ENCODE results near the gene ARL6IP4.

ARL6IP4 gene

DNA sequence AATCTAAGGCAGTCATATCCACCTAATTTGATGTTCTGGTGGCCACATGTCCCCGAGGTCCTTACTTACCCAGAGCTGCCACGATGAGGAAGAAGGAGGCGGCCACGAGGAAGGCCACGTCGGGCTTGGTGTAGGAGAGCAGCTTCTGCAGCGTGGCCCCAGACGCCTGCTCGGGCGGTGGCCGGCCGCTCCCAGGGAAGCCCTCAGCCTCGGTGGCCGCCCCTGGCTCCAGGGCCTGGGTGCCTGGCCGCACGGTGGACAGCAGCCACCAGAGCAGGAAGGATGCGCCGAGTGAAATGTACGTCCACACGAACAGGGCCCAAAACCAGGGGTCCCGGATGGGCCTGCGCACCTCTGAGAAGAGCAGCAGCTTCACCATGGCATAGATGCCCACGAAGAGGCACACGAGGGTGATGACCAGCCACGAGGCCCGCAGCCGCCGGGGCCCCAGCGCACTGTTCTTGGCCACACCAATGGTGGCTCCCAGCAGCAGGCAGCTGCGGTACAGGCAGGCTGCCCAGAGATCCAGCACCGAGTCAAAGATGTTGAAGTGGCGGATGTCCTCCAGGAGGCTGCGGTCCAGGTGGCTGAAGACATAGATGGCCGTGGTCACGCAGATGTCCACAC lies 20.8 kb upstream of the ARL6IP4 start:
- no peak for DNase-seq

DNA sequence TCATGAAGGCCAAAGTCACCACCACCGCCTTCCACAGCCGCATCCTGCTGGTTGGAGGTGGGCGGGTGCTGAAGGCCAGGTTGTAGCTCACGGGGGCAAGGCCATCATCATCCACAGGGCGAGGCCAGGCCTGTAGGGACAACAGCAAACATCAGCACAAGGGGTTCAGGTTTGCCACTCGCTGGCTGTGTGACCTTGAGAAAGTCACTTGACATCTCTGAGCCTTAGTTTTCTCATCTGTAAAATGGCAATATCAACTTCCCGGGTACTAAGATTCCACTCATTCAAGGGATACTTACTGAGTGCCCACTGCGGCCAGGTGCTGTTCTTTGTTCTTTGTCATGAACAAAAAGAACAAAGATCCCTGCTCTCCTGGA lies 20.3 kb upstream of the ARL6IP4 start:
- DNase-seq = no peak

DNA sequence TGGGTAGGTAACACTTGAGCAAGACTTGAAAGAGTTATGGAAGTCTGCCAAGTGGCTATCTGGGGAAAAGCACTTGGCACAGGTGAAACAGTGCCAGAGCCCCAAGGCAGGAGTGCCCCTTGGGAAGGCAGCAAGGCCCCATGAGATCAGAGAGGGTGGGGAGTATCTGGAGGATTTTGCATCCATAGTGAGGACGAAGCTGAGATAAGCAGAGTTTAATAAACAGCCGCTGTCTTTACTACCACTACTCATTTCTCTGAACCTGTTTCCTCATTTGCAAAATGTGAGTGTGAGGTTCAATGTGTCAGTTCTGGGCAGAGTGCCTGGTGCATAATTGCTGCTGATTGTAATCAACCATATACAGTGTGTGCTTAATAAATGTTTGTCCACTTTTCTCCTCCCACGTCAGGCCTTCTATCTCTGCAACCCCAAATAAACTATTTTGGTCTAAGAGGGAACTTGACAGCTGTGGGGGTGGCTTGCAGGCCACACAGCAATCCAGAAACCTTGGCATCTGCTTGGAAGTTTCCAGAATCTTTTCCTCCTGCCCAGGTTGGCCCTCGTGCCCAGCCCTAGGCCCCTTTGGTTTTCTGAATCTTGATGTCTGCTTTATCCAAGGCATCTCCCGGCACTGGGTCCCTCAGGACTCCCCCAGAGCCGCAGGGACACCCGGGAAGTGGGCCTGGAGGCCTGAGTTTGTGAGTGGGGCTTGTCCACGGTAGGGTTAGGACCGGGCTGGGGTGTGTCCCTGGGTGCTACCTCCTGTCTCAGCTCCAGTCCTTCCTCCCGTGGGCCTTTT lies 18.8 kb upstream of the ARL6IP4 start:
- no peak for DNase-seq

DNA sequence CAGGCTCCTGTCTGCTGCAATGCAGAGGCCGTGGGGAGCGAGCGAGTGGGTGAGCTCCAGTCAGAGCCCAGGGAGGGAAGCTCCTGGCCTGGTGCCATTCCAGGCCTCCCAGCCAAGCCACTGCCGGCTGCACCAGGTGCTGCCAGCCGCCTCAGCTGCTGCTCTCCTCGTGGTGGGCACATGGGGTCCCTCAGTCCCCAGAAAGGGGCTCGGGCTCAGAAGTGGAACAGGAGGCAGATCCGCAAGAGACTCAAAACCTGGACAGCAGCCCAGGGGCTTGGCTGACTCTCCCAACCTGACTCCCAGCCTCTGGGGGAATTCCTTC lies 16.6 kb upstream of the ARL6IP4 start:
- no peak for DNase-seq

DNA sequence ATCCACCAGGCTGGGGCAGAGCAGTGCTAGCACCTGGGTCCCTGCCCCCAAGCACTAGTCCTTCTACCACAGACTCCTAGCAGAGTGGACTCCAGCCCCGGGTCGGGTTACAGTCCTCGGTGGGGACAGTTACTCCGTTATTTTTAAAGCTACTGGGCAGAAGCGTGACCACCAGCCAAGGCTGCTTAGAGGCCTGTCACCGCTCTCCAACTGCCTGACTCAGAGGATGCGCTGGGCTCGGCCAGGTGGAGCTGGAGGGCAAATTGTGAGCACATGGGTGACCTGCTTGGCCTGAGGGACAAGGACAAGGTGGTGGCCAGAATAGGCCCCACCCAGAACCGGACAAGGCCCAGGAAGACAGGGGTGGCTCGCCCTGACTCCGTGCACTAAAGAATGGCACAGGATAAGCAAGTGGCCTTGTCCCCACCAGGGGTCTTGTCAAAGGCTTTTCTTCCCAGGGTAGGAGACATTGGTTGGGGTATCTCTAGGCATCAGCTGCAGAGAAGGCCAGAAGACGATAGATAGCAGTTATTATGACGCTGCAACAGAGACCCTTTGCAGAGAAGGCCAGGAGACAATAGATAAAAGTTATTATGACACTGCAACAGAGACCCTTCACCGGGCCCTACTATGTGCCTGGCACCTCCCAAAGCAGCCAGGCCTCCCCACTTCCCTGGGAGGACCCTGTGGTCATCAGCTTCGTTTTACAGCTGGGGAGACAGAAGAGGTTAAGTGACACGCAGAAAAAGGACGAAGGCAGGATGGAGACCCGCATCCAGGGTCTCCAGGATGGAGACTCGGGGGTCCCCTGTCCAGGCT lies 15.8 kb upstream of the ARL6IP4 start:
- DNase-seq = no peak

DNA sequence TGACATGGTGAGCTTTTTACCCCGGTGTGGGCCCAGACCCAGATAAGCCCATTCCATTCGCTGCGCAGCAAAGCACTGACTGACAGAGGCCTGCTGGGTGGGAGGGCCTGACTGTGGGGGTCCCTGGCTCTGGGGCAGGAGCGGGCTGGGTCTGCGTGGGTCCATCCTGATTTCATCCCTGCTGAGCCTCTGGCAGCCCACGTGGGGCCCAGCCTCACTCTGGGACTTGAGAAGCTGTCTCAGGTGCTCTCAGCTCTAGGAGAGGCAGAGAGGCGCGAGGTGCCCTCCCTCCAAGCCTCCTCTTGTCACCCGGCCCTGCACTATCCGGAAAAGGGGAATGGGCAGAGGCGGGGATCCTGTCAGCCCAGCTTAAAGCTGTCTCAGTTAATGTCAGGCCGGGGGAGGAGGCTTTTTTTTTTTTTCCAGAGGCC lies 15.1 kb upstream of the ARL6IP4 start:
- DNase-seq = no peak

DNA sequence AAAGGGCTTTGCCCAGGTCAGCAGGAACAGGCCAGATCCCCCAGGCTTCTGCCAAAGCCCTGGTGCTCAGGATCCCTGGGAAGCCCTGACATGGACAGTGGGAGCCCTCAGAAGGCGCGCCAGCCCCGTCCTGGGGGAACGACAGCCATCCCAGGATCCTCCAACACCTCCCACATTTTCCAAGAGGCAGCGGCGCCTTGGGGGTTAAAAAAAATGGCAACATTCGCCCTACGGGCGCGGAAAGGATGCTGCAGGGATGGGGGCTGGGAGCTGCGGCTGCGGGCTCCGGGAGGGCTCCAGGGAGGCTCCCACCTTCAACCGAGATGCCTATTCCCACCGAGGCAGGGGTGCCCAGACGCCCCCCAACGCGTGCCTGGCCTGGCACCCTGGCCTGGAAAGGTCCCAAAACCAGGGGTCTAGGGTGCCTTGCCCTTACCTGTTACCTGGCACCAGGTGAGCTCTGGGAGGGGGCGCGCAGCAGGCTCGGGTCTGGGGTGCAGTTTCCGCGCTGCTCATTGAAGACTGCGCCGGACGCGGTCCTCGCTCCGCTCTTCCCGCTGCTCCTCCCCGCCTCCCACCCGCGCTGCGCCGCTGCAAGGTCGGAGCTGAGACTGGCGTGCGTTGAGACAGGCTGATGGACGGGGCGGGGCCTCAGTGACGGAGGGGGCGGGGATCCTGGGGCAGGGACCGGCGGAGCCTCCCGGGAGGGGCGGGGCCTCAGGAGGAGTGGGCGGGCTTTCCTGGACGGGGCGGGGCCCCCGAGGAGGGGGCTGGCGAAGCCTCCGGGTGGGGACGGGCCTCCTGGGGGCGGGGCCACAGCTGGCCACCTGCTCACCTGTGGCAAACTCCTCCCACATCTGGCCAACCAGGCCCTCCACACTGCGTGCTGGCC lies 14.4 kb upstream of the ARL6IP4 start, which contains the start of gene ABCB9:
ABCB9 (minus strand) TSS at position 613 of the 892 bp plus-strand sequence. CDS start 6,228 bp downstream, outside the sequence.
- DNase-seq = peak; percentile 92

DNA sequence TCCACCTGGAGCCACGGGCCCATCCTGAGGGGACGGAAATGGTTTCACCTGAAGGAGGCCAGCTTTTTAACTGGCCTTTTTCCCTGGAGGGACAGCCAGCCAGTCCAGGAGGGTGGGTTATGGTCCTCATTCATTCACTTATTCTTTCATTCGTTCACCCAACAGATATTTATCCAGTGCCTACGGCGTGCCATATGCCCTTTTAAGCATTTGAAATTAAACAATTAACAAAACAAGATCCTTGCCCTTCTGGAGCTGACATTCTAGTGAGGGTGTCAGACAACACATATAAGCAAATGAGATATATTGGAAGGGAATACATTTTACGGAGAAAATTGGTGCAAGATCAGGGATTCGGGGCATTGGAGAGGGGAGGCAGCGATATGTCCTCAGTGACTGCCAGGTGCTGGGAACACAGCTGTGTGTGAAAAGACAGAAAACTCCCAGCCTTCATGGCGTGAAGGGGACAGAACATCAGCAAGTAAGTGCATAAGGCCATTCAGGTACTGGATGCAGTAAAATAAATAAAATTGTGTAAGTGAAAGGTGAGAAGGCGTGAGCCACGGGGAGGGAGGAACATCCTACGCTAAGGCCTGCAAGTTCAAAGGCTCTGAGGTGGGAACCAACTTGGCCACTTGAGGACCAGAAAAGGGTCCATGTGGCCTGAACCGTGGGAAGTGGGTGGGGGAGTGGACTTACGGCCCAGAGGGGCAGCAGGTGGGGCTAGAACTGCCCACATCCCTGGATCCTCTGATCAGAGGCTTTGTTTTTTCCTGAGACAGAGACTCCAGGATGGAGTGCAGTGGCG lies 13.5 kb upstream of the ARL6IP4 start:
- DNase-seq = no peak

DNA sequence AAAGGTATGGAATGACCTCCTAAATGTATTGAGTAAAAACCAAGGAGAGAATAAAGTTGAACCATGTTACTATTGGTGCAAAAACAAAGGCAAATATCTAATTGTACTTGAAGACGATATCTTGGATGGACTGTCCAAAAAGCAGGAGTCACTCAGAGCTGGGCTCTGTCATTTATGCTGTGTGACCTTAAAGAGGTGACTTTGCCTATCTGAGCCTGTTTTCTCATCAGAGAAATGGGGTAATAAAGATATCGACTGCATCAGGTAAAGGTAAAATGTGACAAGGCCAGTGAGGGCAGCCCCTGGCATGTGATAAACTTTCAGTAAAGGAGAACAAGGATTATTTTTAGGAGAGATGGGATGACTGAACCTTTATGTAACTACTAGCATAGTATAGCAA lies 12.4 kb upstream of the ARL6IP4 start:
- no peak for DNase-seq

DNA sequence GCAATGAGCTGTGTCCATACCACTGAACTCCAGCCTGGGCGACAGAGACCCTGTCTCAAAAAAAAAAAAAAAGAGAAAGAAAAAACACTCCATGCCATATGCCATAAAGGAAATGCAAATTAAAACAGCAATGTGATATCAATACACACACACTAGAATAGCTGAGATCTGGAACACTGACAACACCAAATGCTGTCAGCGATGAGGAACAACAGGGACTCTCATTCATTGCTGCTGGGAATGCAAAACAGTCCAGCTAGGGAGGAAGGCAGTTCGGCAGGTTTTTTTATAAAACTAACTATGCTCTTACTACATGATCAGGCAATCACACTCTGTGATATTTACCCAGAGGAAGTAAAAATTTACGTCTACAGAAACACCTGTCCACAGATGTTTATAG lies 10.8 kb upstream of the ARL6IP4 start:
- DNase-seq = no peak

DNA sequence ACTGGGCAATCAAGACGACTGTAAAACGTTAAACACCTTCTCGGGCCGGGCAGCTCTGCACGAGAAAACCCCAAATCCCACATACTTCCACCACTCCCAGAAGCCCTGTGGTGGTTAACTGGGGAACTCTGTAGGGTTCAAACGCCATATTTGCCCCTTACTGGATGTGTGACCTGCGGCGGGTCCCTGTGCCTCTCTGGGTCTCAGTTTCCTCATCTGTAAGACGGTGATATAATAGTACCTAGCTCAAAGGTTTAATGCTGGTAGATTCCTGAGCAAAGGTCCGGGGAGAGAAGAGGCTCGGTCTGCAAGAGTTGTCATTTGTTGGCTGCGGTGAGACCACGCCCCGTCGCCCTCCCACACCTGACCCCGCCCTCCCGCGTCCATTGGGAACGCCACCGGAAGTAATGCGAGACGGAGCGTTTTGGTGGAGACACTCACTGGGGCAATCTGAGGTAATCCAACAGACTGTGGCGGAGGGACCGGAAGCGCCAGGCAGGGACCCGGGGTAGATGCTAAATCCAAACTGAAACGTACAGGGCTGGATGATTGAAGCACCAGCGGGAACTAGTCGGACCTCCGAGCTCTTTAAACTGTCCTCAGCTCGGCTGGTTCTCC lies 6.1 kb upstream of the ARL6IP4 start:
- DNase-seq = peak; percentile 100

DNA sequence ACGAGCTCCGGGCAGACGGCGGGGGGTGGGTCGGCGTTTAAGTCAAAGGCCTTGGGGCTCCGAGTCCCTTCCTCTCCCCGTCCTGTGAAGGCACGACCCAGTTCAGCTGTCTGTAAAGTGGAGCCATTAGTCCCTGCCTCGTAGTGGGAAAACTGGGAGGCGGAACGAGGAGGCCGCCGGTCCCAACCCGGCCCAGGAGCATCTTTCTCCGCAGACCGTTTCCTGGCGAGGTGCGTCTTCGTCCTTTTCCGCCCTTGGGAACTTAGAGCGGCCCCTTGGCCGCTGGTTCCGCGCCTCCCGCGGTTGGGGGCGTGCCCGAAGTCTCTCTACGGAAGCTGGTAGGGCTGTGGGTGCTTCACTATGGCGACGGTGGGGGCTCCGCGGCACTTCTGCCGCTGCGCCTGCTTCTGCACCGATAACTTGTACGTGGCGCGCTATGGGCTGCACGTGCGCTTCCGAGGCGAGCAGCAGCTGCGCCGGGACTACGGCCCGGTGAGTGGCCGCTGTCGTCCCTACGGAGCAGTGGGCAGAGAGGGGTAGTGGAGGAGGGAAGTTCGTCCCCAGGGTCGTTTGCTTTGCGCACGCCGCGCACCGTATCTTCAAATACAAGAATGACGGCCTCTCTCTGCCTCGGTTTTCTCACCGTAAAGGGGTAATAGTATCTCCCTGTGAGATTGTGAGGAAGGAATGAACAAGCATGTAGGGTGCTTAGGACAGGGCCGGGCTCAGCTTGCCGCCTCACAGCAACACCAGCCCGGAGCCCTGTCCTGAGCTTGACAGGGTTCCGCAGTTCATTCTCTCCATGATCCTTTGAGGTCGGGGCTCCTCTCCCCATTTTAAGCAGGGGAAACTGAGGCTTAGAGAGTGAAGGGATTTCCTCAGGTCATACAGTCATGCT lies 5.3 kb upstream of the ARL6IP4 start, which contains the start of gene OGFOD2:
OGFOD2 (plus strand) TSS at position 353 of the 898 bp plus-strand sequence; CDS start at position 361, 8 bp downstream.
- peak; percentile 87 for DNase-seq

DNA sequence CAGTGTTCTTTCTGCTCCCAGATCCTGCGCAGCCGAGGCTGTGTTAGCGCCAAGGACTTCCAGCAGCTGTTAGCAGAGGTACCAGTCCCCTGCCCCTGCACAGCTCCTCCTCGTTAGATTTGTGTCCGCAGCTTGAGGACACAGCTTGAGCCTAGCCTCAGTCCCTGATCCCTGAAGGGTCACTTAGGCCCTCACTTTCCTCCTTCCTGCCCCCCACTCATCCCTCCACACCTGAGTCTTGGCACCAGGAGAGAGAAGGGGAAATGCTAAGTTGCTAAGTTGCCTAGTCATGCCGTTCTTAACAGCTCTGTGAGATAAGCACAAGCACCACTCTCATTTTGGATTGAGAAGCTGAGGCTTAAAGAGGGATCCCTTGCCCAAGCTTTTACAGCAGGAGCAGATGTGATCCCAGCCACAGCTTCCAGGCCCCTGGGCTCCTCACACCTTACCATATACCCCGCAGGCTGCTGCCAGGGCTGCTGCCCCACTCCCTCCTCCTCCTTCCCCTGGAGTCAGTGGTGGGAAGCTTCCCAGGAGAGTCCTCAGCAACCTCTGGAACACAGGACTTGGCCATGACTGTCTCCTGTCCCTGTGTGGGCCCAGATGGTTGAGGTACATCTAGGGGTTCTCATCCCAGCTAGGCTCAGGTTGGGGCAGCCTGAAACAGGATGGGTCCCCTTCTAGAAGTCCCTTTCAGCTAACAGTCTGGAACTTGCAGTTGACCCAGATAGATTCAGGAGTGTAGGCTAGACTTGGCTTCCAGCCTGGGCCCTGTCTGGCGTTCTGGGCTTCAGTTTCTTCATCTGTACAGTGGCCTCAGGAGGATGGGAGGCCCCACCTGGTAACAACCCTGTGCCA lies 4.5 kb upstream of the ARL6IP4 start:
- DNase-seq = no peak

DNA sequence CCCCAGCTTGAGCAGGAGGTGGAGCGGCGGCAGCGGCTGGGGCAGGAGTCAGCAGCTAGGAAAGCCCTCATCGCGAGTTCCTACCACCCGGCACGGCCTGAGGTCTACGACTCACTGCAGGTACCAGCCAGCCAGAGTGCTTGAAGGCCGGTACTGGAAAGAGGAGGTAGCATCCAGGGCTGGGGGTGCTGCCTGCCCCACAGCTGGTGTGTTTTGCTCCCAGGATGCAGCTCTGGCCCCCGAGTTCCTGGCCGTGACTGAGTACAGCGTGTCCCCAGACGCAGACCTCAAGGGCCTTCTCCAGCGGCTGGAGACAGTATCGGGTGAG lies 3.9 kb upstream of the ARL6IP4 start:
- no peak for DNase-seq

DNA sequence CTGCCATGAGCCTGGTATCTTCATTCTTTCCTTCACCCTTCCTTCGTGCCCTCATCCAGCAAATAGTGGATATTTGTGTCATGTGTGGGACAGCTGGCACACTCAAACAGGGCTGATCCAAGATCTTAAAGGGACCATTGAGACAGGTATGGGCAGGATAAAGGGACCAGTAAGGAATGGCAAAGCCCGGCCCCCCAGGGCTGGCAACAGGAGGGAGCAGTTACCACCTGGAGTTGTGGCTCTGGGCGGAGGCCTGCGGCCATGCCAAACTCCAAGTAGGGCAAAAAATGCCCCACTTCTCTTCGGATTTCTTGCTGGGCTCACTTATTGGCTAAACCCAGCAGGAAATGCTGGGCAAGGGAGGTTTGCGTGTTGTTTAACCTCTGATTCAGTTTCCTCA lies 3.3 kb upstream of the ARL6IP4 start:
- DNase-seq = no peak

DNA sequence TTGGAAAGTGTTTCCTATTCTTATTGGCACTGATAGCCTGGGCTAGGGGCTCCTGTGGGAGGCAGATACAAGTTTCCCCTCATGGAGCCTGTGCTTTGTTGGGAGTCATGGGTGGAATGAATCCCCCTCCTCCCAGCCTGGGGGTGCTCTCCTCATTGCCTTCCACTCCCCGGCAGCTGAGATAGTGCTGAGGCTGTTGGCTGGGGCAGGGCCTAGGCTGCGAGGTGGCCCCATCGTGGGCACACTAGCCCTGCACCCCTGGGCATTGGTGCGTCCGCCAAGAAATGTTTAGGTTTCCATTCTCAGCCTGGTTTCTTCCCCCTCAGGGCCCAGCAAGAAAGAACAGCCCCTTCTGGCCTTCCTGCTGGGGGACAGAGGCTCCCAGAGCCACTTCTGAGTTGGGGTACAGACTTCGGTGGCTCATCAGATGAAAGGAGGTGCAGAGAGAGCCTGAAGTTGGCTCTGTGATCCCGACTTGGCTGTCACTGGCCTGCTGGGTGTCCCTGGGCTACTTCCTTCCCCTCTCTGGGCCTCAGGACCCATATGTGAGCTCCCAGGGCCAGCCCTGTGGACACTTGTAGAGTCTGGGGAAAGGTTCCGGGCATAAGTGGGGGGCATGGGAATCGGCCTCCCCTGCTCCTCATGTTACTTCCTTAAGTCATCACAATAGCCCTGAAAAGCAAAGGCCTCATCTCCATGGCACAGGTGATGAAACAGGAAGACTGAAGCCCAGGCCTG lies 2.7 kb upstream of the ARL6IP4 start:
- no peak for DNase-seq

DNA sequence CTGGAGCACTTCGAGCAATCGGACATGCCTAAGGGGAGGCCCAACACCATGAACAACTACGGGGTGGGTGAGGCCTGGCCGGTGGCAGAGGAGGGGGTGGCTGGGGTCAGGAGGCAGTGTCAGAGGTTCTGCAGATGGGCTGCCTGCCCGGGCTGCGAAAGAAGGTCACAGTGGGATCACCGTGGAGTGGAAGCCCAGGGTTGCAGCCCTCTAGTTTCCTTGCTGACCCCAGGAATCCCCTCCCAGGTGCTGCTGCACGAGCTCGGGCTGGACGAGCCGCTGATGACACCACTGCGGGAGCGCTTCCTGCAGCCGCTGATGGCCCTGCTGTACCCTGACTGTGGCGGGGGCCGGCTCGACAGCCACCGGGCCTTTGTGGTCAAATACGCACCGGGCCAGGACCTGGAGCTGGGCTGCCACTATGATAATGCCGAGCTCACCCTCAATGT lies 1.9 kb upstream of the ARL6IP4 start:
- DNase-seq = no peak
